Embryonic facial prominence (tissue), 1 donor: Measurements from ENCODE around the gene PPFIA1.
"Not testable (repeated sequence)": the region's sequence is repeated elsewhere in the genome, so short reads cannot be mapped to it uniquely, and the experiment has no call there.

Experiments
- DNase-seq: peaks from one replicate; pipeline ENCODE4 v3.0.0-alpha.2; 2016; ENCODE audit errors: extremely low spot score

The PPFIA1 gene

GRCh38 chr11:70358753-70359152 is 88.3 kb downstream of the PPFIA1 start:
- DNase-seq = no peak

GRCh38 chr11:70359451-70360205 is 89.1 kb downstream of the PPFIA1 start:
- DNase-seq = no peak

DNA sequence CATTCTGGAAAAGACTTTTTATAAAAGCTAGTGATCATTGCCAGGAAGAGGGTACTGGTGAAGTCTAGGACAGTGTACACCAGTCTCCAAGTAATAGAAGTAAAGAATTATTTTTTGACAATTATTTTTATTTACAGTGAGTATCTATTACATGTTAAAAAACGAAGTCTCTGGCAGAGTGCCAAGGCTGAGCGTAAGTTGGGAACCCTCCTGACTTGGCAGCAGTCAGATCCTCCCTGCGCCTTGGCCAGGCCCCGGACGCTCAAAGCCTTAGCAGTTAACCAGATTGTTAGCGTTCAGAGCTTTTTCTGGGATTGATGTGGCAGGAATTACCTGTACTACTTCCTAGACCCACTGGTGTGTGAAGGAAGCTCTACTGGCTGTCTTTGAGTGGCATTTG is 89.7 kb downstream of the PPFIA1 start:
- no peak for DNase-seq

GRCh38 chr11:70364178-70364577 is 93.7 kb downstream of the PPFIA1 start:
- no peak for DNase-seq

DNA sequence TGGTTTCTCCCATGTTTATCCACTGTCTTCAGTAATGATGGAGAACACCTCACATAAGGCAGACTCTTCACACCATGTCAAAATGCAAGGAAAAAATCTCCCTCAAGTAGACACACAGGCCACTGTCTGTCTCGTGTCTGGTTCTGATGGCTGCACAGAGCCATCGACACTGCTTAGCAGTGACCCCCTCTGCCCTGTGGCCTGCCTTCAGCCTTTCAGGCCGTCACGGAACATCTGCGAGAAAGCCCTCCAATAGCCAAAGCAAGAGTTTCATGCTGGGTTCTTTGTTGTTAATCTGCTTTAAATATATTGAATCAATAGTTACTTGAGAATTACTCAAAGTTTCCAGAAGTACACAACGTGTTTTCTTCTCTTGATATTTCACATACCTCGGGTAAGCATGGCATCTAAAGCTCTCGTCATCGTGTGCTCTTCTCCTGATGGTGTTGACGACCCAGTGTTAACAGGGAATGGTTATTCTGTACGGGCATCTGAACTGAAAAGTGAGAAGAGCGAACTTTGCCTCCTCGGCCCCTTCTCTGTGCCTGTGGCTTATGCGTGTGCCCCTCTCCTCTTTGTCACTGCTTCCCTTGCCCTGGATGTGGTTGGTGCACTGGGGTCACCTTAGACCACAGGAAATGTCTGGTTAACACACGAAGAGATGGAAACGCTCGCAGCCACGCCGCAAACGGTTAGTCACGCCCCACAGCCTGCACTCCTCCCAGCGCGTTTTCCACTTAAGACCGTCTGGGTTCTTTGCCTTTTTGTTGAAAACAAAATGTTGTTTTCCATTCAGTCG is 94.5 kb downstream of the PPFIA1 start:
- no peak for DNase-seq

GRCh38 chr11:70365544-70365927 is 95.0 kb downstream of the PPFIA1 start:
- DNase-seq = no peak

DNA sequence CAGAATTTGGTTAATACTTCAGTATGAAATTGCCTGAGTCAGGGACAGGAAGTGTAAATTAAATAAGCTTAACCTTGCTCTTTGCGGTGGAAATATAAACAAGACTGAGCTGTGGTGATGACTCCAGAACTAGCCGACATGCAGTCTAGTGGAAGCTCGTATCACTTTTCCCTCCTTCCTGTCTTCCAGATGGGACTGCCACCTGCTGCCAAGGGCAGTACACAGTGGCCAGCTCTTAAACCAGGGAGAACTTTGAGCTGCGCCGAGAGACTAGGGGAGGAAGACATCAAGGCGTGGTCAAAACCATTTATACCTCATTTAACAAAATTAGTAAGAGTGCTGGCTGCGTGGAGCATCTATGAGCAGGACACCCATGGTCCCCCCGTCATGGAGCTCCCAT is 96.6 kb downstream of the PPFIA1 start:
- no peak for DNase-seq

GRCh38 chr11:70368961-70369360 is 98.5 kb downstream of the PPFIA1 start:
- DNase-seq = no peak

GRCh38 chr11:70371241-70371640 is 100.8 kb downstream of the PPFIA1 start:
- no peak for DNase-seq

DNA sequence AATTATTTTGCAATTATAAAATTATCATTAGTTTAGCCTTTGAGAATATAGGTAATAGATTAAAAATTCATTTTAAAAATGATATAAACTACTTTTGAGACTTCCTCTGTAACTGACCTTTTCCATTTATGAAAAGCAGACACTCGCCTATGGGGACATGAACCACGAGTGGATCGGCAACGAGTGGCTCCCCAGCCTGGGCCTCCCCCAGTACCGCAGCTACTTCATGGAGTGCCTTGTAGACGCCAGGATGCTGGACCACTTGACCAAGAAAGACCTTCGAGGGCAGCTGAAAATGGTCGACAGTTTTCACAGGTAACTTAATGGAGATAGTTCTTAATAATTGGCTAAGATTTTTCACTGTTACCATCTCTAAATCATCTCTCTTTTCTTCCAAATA is 101.6 kb downstream of the PPFIA1 start:
- no peak for DNase-seq

DNA sequence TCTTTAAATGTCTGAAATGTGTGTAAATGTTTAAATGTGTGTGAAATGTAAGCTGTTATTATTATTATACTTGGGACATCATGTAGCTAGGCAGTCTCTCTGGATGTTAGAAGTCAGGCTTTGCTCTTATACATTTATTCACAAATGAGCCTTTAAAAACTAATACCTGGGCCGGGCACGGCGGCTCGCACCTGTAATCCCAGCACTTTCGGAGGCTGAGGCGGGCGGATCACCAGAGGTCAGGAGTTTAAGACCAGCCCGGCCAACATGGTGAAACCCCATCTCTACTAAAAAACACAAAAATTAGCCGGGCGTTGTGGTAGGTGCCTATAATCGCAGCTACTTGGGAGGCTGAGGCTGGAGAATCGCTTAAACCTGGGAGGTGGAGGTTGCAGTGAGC is 106.1 kb downstream of the PPFIA1 start:
- no peak for DNase-seq

DNA sequence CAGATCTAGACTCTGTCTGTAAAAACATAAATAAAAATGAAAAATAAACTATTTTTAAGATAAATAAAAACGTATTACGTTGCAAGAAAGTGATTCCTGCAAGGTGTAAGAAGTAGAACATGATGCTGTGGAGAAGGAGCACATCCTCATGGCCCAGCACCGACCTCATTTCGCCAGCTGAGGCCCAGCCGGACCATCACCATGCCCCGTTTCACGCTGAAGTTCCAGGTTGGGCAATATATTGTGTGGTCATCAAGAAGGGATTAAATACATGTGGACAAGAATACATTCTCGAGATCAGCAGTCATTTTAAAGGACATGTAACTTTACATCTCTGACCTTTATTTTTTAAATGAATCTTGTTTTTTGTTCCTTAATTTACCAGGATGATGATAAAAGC is 107.2 kb downstream of the PPFIA1 start:
- no peak for DNase-seq

DNA sequence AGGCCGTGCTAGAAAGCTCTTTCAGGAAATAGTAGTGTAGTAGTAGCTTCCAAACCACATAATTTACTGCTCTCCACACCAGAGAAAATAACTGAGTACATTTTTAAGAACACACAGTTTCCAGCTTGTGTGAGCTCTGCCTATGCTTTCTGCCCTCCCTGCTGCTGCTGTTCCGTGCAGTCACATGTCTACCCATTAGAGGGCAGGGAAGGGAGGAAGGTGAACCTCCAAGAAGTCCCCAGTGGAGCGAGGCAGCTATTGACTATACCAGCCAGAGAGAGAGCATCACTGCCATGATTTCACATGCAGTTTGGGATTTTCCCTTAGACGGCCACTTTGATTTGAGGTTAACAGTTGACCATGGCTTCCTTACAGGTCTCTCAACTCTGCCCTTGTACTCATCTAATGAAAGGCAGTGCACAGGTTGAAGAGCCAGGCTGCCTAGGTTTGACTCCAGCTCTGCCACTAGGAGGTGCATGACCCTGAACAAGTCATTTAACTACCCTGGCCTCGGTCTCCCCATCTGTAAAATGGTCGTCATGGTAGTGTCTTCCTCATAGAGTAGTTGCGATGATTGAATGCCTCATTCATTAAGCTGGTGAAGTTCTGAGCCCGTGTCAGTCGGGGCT is 108.1 kb downstream of the PPFIA1 start:
- DNase-seq = no peak

DNA sequence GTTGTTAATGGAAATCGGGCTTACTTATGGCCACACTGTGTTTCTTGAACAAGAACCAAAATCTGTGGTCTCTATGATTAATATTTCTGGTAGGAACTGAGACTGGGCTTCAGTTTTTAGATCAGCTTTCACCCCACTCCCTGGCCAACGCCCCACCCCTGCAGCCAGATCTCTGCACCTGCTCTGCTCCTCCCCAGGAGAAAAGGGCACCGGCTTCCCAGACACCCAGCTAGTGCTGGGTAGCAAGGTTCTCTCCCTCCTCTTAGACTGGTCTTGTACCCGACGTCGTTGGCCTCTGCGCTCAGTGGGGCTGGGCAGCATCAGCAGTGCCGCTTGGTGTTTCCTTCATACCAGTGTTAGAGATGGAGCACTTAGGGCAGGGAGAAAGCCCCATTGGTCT is 110.9 kb downstream of the PPFIA1 start:
- DNase-seq = no peak

DNA sequence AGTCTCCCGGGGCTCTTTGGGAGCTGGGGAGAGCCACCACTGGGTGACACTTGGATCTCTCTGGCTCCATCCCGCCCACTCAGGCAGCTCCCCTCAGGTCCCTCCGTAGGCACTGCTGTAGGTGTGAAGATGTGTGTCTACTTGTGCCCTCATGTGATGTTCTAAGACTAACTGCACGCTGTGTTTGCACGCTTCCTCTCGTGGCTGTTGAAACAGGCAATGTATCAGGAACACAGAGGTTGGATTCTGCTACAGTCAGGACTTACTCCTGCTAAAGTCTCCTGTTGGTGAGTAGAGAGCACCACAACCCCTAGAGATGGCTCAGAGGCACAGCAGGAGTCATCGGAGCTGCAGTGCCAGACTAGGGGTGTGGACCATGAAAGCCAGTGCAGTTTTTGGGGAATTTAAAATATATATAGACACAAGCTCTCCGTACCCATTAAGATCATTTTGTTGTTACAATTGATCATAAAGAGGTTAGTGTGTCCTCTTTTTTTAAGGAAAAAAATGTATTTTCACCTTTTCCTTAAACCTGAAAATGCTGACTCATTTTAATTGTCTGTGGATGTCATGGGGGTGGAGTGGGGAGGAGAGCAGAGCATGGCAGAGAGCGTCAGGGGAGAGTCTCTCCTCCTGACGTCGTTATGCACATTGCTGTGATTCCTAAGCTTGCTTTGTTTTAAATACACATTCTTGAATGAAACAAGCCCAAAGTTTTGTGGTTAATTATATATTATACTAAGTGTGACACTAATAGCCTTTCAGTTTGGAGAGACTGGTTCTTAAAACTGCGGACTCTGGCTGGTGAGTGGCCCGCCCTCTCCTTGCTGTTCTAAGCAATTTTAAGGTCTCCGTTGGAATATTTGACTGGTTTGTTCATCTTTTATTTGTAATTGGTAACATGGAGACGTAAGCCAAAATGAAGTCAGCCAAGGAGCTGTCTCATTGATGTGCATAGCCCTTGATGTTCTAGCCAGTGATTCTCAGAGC is 111.7 kb downstream of the PPFIA1 start:
- DNase-seq = no peak

DNA sequence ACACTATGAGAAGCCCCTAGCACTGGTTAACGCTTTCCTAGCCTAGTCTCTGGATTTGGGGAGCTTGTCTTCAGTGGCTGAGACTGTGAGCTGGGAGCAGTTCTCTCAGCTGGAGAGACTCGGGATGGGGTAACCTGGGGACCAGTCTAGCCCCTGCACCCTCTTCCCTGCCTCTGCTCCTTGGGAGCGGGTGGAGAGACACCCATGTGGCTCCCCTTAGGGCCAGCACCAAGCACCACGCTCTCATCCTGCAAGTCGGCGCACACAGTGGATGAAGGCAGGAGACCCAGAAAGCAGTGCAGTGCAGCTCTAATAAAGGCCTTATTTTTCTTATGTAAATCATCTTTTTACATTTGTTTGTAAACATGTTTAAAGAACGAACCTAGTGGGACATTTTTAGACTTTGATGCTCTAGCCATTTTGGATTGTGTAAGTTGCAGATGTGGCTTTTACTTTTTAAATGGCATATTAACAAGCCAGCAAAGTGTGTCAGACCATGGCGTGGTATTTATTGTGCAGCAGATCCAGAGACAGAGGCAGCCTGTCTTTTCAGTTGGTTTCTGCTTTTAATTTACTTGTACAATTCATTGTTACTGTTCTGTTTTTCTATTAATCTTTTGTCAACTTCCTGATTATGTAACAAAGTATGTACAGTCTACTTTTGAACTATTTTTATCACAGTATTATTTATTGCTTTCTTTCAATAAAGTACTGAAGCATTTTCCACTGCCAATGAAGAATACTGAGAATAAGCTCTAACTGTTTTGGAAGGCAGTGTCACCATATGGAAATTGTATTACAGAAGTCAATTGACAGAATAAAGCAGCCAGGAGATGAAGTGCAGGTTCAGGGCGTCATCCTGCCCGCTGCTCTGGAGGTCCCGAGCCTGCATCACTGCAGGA is 113.4 kb downstream of the PPFIA1 start:
- DNase-seq = no peak

DNA sequence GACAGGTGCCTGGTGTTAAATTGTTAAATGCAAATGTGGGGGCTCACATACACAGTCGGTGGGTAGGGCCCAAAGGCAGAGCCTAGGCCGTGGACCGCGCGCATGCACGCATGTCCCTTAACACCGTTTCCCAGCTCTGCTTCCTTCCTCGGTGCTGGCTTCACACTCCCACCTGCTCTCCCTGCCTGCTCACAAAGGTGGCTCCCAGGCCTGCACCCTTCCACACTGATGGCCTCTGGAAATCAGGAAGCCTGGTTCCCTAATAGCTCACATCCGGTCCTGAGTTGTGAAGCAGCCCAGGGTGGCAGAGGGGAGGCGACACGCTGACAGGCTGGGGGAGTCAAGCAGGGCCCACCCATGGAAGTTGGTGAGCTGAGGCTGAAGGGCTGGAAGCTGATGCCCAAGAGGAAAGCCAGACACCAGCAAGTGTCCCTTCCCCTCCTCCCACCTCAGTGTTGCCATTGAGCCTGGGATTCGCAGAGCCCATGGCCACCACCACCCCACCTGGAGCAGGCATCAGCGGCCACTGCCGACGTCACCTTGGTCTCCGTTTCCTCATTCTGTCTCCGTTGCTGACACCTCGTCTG is 114.2 kb downstream of the PPFIA1 start:
- DNase-seq = no peak

- DNase-seq = no peak
These were observed 117.1 kb downstream of the PPFIA1 start for GRCh38 chr11:70387564-70387963.

DNA sequence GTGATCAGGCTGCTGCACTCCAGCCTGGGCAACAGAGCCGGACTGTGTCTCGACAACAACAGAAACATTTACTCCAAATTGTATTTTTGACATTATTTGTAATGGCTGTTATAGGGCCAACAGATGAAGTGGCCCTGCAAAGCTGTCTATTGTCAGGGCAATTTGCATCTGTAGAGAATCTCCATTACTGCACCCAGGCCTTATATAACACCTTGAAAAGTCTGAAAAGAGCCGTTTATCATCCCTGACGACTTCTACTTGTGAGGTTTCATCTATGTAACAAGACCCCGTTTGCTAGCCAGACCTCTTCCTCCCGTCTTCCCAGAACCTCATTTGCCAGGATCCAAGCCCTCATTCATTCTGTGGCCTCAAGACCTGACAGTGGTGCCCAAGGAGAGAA is 118.7 kb downstream of the PPFIA1 start:
- no peak for DNase-seq

DNA sequence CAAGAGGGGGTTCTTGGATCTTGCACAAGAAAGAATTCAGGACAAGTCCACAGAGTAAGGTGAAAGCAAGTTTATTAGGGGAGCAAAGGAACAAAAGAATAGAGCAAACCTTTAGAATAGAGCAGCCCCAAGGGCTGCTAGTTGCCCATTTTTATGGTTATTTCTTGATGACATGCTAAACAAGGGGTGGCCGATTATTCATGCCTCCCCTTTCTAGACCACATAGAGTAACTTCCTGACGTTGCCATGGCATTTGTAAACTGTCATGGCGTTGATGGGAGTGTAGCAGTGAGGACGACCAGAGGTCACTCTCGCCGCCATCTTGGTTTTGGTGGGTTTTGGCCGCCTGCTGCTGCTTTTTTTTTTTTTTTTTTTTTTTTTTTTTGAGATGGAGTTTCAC is 120.4 kb downstream of the PPFIA1 start:
- DNase-seq = not testable (repeated sequence)
